OCI-LY3 (cell line): ENCODE results near the gene SHMT1.

Experiments
- H2AFZ ChIP-seq: fragments of 200-600, 300-600 bp; shearing (Covaris generic); 2 replicates; pipeline ENCODE4 v1.6.0; 2014; ENCODE audit warnings: antibody characterized with exemption, low read depth, low read length
- H3K27ac ChIP-seq: fragments of 200-600, 300-600 bp; sonication (generic); 2 replicates; pipeline ENCODE4 v1.5.1; 2014; ENCODE audit warnings: mild to moderate bottlenecking, low read length, moderate library complexity, mixed read lengths
- H3K27me3 ChIP-seq: fragments of 200-600, 300-600 bp; sonication (generic); 2 replicates; pipeline ENCODE4 v1.6.1; 2014; ENCODE audit warnings: low read depth, low read length, mixed read lengths
- H3K36me3 ChIP-seq: fragments of 200-600, 300-600 bp; sonication (generic); replicated peaks from 2 replicates; pipeline ENCODE3; 2014; ENCODE audit warnings: low read depth, low read length, mixed read lengths
- H3K4me1 ChIP-seq: fragments of 300-600, 200-600 bp; sonication (generic); 2 replicates; pipeline ENCODE4 v1.6.1; 2014; ENCODE audit warnings: low read length, mixed read lengths
- H3K4me2 ChIP-seq: fragments of 200-600, 300-600 bp; sonication (generic); 2 replicates; pipeline ENCODE4 v1.6.1; 2014; ENCODE audit warnings: low read length, mixed read lengths
- H3K4me3 ChIP-seq: fragments of 300-600, 200-600 bp; sonication (generic); 2 replicates; pipeline ENCODE4 v1.5.1; 2014; ENCODE audit warnings: antibody characterized with exemption, mild to moderate bottlenecking, low read length, moderate library complexity
- H3K79me2 ChIP-seq: fragments of 300-600, 200-600 bp; shearing (Covaris generic); 2 replicates; pipeline ENCODE4 v1.6.1; 2014; ENCODE audit warnings: mild to moderate bottlenecking, low read length, mixed read lengths
- H3K9ac ChIP-seq: fragments of 300-600, 200-600 bp; shearing (Covaris generic); 2 replicates; pipeline ENCODE4 v1.6.0; 2014; ENCODE audit warnings: mild to moderate bottlenecking, low read length, moderate library complexity
- H3K9me3 ChIP-seq: fragments of 200-600, 300-600 bp; shearing (Covaris generic); 2 replicates; pipeline ENCODE4 v1.6.1; 2014; ENCODE audit warnings: low read length, mixed read lengths; ENCODE audit not compliant: insufficient read depth
- H4K20me1 ChIP-seq: fragments of 200-600, 300-600 bp; sonication (generic); 2 replicates; pipeline ENCODE4 v1.6.1; 2016; ENCODE audit warnings: low read length, mixed read lengths; ENCODE audit not compliant: insufficient read depth
- CTCF ChIP-seq: fragments of 200-600, 300-600 bp; sonication (generic); IDR thresholded peaks from 2 replicates; pipeline ENCODE4 v1.5.1; 2014; ENCODE audit warnings: antibody characterized with exemption, low read length, low read depth
- EZH2phosphoT487 ChIP-seq: fragments of 200-600 bp; shearing (Covaris generic); IDR thresholded peaks from 2 replicates; pipeline ENCODE4 v1.6.1; 2018; ENCODE audit warnings: antibody characterized with exemption, mixed run types, low read depth

The SHMT1 gene

GRCh38 chr17:18362698-18363100, 651 bp downstream of the SHMT1 start:
- Histone ChIP-seq H4K20me1 (no peaks in the 10 kb centered on the region), H3K27ac (no peak overlapping the region)

GRCh38 chr17:18361837-18362697, 1.3 kb downstream of the SHMT1 start:
- H3K27ac ChIP-seq: no peak overlapping the region
- no peak overlapping the region for H3K9ac ChIP-seq
- H3K36me3 ChIP-seq: no peaks in the 10 kb centered on the region
- TF ChIP-seq CTCF (no peak), EZH2phosphoT487 (no peak)
- no peaks in the 10 kb centered on the region for H3K9me3 ChIP-seq
- H2AFZ ChIP-seq: no peak overlapping the region
- H3K4me1 ChIP-seq: no peaks in the 10 kb centered on the region
- H4K20me1 ChIP-seq: no peaks in the 10 kb centered on the region
- H3K4me2 ChIP-seq: peak overlapping the region; percentile 63
- H3K4me3 ChIP-seq: peak overlapping the region; percentile 86
- H3K27me3 ChIP-seq: no peaks in the 10 kb centered on the region
- H3K79me2 ChIP-seq: no peaks in the 10 kb centered on the region

More at GRCh38 chr17:18362698-18363100, 651 bp downstream of the SHMT1 start:
- TF ChIP-seq EZH2phosphoT487: no peak
- no peak for TF ChIP-seq CTCF
- Histone ChIP-seq H3K79me2 (no peaks in the 10 kb centered on the region), H2AFZ (no peak overlapping the region), H3K9me3 (no peaks in the 10 kb centered on the region), H3K27me3 (no peaks in the 10 kb centered on the region), H3K4me3 (peak overlapping the region; percentile 86), H3K4me2 (peak overlapping the region; percentile 63), H3K36me3 (no peaks in the 10 kb centered on the region), H3K9ac (peak overlapping the region; percentile 67), H3K4me1 (no peaks in the 10 kb centered on the region)

GRCh38 chr17:18360518-18360917, 2.8 kb downstream of the SHMT1 start:
- H3K9ac ChIP-seq: no peak overlapping the region
- TF ChIP-seq EZH2phosphoT487: no peak
- TF ChIP-seq CTCF: no peak
- no peak overlapping the region for H2AFZ ChIP-seq
- H3K27me3 ChIP-seq: no peaks in the 10 kb centered on the region
- H3K4me3 ChIP-seq: no peak overlapping the region
- H4K20me1 ChIP-seq: no peaks in the 10 kb centered on the region
- no peaks in the 10 kb centered on the region for H3K4me1 ChIP-seq
- H3K4me2 ChIP-seq: no peak overlapping the region
- no peaks in the 10 kb centered on the region for H3K9me3 ChIP-seq
- H3K36me3 ChIP-seq: no peaks in the 10 kb centered on the region
- H3K27ac ChIP-seq: no peak overlapping the region
- H3K79me2 ChIP-seq: no peaks in the 10 kb centered on the region

- H3K36me3 ChIP-seq: no peaks in the 10 kb centered on the region
Measured at GRCh38 chr17:18356624-18357023, 6.7 kb downstream of the SHMT1 start.

More at GRCh38 chr17:18356624-18357023, 6.7 kb downstream of the SHMT1 start:
- no peaks in the 10 kb centered on the region for H3K4me1 ChIP-seq
- no peaks in the 10 kb centered on the region for H3K9me3 ChIP-seq
- TF ChIP-seq EZH2phosphoT487 (no peak), CTCF (no peak)
- no peak overlapping the region for H3K27ac ChIP-seq
- H3K9ac ChIP-seq: no peak overlapping the region
- H3K79me2 ChIP-seq: no peaks in the 10 kb centered on the region
- no peaks in the 10 kb centered on the region for H3K27me3 ChIP-seq
- no peak overlapping the region for H3K4me2 ChIP-seq
- H2AFZ ChIP-seq: no peak overlapping the region
- H3K4me3 ChIP-seq: no peak overlapping the region
- no peaks in the 10 kb centered on the region for H4K20me1 ChIP-seq
